D721Med (cell line): Measurements from ENCODE around the gene DYRK1A.

Experiments
- DNase-seq: peaks from one replicate; pipeline ENCODE4 v3.0.0; 2011; ENCODE audit warnings: low spot score; ENCODE audit not compliant: insufficient read length
- FAIRE-seq: peaks from 2 replicates; lab custom pipeline; 2011; peaks lifted over from hg19 to GRCh38; lab: Jason Lieb, UNC
- CTCF ChIP-seq: IDR thresholded peaks from 2 replicates; pipeline ENCODE4 v1.5.1; 2012; ENCODE audit warnings: mild to moderate bottlenecking, control low read depth; ENCODE audit not compliant: insufficient read depth; ENCODE audit errors: missing control alignments

The DYRK1A gene

GRCh38 chr21:37552496-37553029 lies 186.0 kb downstream of the DYRK1A start:
- FAIRE-seq: no peak
- no peak for TF ChIP-seq CTCF
- DNase-seq: no peak

GRCh38 chr21:37553078-37553481 lies 186.5 kb downstream of the DYRK1A start:
- no peak for TF ChIP-seq CTCF
- no peak for FAIRE-seq

GRCh38 chr21:37554661-37555379 lies 188.2 kb downstream of the DYRK1A start:
- no peak for TF ChIP-seq CTCF
- no peak for FAIRE-seq

More at GRCh38 chr21:37553078-37553481, 186.5 kb downstream of the DYRK1A start:
- DNase-seq: no peak

GRCh38 chr21:37555672-37556261 lies 189.2 kb downstream of the DYRK1A start:
- no peak for FAIRE-seq
- TF ChIP-seq CTCF: no peak

More at GRCh38 chr21:37554661-37555379, 188.2 kb downstream of the DYRK1A start:
- DNase-seq: no peak

GRCh38 chr21:37557261-37557950 lies 190.8 kb downstream of the DYRK1A start:
- no peak for TF ChIP-seq CTCF
- DNase-seq: no peak
- no peak for FAIRE-seq

More at GRCh38 chr21:37555672-37556261, 189.2 kb downstream of the DYRK1A start:
- DNase-seq: no peak

- TF ChIP-seq CTCF: no peak
- no peak for FAIRE-seq
- DNase-seq: no peak
Observed at GRCh38 chr21:37558676-37559211, 192.2 kb downstream of the DYRK1A start.
